ENCODE data around the gene LRP1B.

- TF ChIP-seq GATA3 (IDR thresholded peaks at IDR 0.05; ENCODE audit: low read depth, low read length) (no peak), GATA2 (IDR thresholded peaks at IDR 0.05; ENCODE audit: low read depth, low read length) (no peak; the same call in 1 of the 2 replicates)
Measured at GRCh38 chr2:142130111-142131009, 456 bp downstream of the LRP1B start.
